Stimulated activated CD8-positive, alpha-beta memory T cell treated with anti-CD3 and anti-CD28 coated beads, Interleukin-2, amount 100 ng/mL, for 1 hour (primary cell): ENCODE data around the gene MSLN.

Experiments
- DNase-seq, 2 donors: peaks; one replicate each; pipeline ENCODE4 v3.0.0-alpha.2; 2020; ENCODE audit warnings: low read depth in 2 of 2

MSLN gene

GRCh38 chr16:759110-759910, 1.2 kb upstream of the MSLN start:
- no peak for DNase-seq

GRCh38 chr16:760065-760464, 469 bp upstream of the MSLN start:
- no peak for DNase-seq

- no peak for DNase-seq
Observed at GRCh38 chr16:761625-762513, 1.3 kb downstream of the MSLN start.

- no peak for DNase-seq
Observed at GRCh38 chr16:762595-763268, 2.2 kb downstream of the MSLN start.

- DNase-seq = no peak
Observed at GRCh38 chr16:763369-764183, 3.0 kb downstream of the MSLN start.

GRCh38 chr16:764184-764750, 3.7 kb downstream of the MSLN start:
- no peak for DNase-seq

GRCh38 chr16:764848-765487, 4.4 kb downstream of the MSLN start:
- no peak for DNase-seq

GRCh38 chr16:765488-765865, 4.9 kb downstream of the MSLN start:
- DNase-seq = no peak

- no peak for DNase-seq
Observed at GRCh38 chr16:766008-766819, 5.7 kb downstream of the MSLN start.

- DNase-seq = no peak
Observed at GRCh38 chr16:766820-767640, 6.5 kb downstream of the MSLN start.

GRCh38 chr16:767743-768235, 7.3 kb downstream of the MSLN start:
- no peak for DNase-seq

GRCh38 chr16:768428-768827, 7.9 kb downstream of the MSLN start:
- DNase-seq = no peak

- DNase-seq = no peak
Observed at GRCh38 chr16:769184-769784, 8.8 kb downstream of the MSLN start.

- no peak for DNase-seq
Observed at GRCh38 chr16:769934-770333, 9.4 kb downstream of the MSLN start.

- no peak for DNase-seq
Observed at GRCh38 chr16:770411-770810, 9.9 kb downstream of the MSLN start.

GRCh38 chr16:772959-773358, 12.4 kb downstream of the MSLN start:
- no peak for DNase-seq

- no peak for DNase-seq
Observed at GRCh38 chr16:774086-775001, 13.8 kb downstream of the MSLN start.
